OCI-LY3 (cell line): ENCODE data around the gene GRID1.
"Not testable (repeated sequence)": the region's sequence is repeated elsewhere in the genome, so short reads cannot be mapped to it uniquely, and the experiment has no call there.

Source experiments
- H2AFZ ChIP-seq: fragments of 200-600, 300-600 bp; shearing (Covaris generic); 2 replicates; pipeline ENCODE4 v1.6.0; 2014; ENCODE audit warnings: antibody characterized with exemption, low read depth, low read length
- H3K27ac ChIP-seq: fragments of 200-600, 300-600 bp; sonication (generic); 2 replicates; pipeline ENCODE4 v1.5.1; 2014; ENCODE audit warnings: mild to moderate bottlenecking, low read length, moderate library complexity, mixed read lengths
- H3K27me3 ChIP-seq: fragments of 200-600, 300-600 bp; sonication (generic); 2 replicates; pipeline ENCODE4 v1.6.1; 2014; ENCODE audit warnings: low read depth, low read length, mixed read lengths
- H3K36me3 ChIP-seq: fragments of 200-600, 300-600 bp; sonication (generic); replicated peaks from 2 replicates; pipeline ENCODE3; 2014; ENCODE audit warnings: low read depth, low read length, mixed read lengths
- H3K4me1 ChIP-seq: fragments of 300-600, 200-600 bp; sonication (generic); 2 replicates; pipeline ENCODE4 v1.6.1; 2014; ENCODE audit warnings: low read length, mixed read lengths
- H3K4me2 ChIP-seq: fragments of 200-600, 300-600 bp; sonication (generic); 2 replicates; pipeline ENCODE4 v1.6.1; 2014; ENCODE audit warnings: low read length, mixed read lengths
- H3K4me3 ChIP-seq: fragments of 300-600, 200-600 bp; sonication (generic); 2 replicates; pipeline ENCODE4 v1.5.1; 2014; ENCODE audit warnings: antibody characterized with exemption, mild to moderate bottlenecking, low read length, moderate library complexity
- H3K79me2 ChIP-seq: fragments of 300-600, 200-600 bp; shearing (Covaris generic); 2 replicates; pipeline ENCODE4 v1.6.1; 2014; ENCODE audit warnings: mild to moderate bottlenecking, low read length, mixed read lengths
- H3K9ac ChIP-seq: fragments of 300-600, 200-600 bp; shearing (Covaris generic); 2 replicates; pipeline ENCODE4 v1.6.0; 2014; ENCODE audit warnings: mild to moderate bottlenecking, low read length, moderate library complexity
- H3K9me3 ChIP-seq: fragments of 200-600, 300-600 bp; shearing (Covaris generic); 2 replicates; pipeline ENCODE4 v1.6.1; 2014; ENCODE audit warnings: low read length, mixed read lengths; ENCODE audit not compliant: insufficient read depth
- H4K20me1 ChIP-seq: fragments of 200-600, 300-600 bp; sonication (generic); 2 replicates; pipeline ENCODE4 v1.6.1; 2016; ENCODE audit warnings: low read length, mixed read lengths; ENCODE audit not compliant: insufficient read depth
- CTCF ChIP-seq: fragments of 200-600, 300-600 bp; sonication (generic); IDR thresholded peaks from 2 replicates; pipeline ENCODE4 v1.5.1; 2014; ENCODE audit warnings: antibody characterized with exemption, low read length, low read depth
- EZH2phosphoT487 ChIP-seq: fragments of 200-600 bp; shearing (Covaris generic); IDR thresholded peaks from 2 replicates; pipeline ENCODE4 v1.6.1; 2018; ENCODE audit warnings: antibody characterized with exemption, mixed run types, low read depth

The GRID1 gene

GRCh38 chr10:86176850-86177536 lies 189.6 kb downstream of the GRID1 start:
- H3K4me3 ChIP-seq = no peak overlapping the region
- H3K4me1 ChIP-seq = no peaks in the 10 kb centered on the region
- H2AFZ ChIP-seq = no peak overlapping the region
- H3K9ac ChIP-seq = no peak overlapping the region
- no peak overlapping the region for H3K4me2 ChIP-seq
- TF ChIP-seq CTCF (no peak), EZH2phosphoT487 (no peak)
- no peak overlapping the region for H3K27ac ChIP-seq
- peaks cover 6% of the 10 kb centered on the region for H3K27me3 ChIP-seq
- no peaks in the 10 kb centered on the region for H3K9me3 ChIP-seq
- no peaks in the 10 kb centered on the region for H3K36me3 ChIP-seq
- no peaks in the 10 kb centered on the region for H4K20me1 ChIP-seq
- H3K79me2 ChIP-seq = no peaks in the 10 kb centered on the region

DNA sequence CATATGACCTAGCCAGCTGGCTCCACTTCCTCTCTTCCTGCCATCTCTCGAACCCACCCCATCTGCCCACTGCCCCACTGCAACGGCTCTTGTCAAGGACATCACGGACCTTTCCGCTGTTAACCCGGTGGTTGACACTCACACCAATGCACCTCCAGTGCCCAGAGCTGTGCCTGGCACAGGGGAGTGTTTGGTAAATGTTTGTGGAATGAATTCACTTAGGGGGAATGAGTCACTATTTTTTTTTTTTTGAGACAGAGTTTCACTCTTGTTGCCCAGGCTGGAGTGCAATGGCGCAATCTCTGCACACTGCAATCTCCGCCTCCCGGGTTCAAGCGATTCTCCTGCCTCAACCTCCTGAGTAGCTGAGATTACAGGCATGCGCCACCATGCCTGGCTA lies 191.1 kb downstream of the GRID1 start:
- H3K9me3 ChIP-seq = not testable (repeated sequence)

GRCh38 chr10:86172301-86172700 lies 194.3 kb downstream of the GRID1 start:
- H2AFZ ChIP-seq = no peak overlapping the region
- TF ChIP-seq EZH2phosphoT487 (no peak), CTCF (no peak)
- H3K4me3 ChIP-seq = no peak overlapping the region
- no peaks in the 10 kb centered on the region for H4K20me1 ChIP-seq
- H3K79me2 ChIP-seq = no peaks in the 10 kb centered on the region
- no peak overlapping the region for H3K4me2 ChIP-seq
- H3K4me1 ChIP-seq = peaks cover 7% of the 10 kb centered on the region
- H3K9me3 ChIP-seq = no peaks in the 10 kb centered on the region
- no peak overlapping the region for H3K27ac ChIP-seq
- no peaks in the 10 kb centered on the region for H3K36me3 ChIP-seq
- H3K9ac ChIP-seq = no peak overlapping the region
- H3K27me3 ChIP-seq = peaks cover 6% of the 10 kb centered on the region

More for the DNA sequence above, 191.1 kb downstream of the GRID1 start:
- not testable (repeated sequence) for H3K27me3 ChIP-seq, H3K4me2 ChIP-seq, H3K36me3 ChIP-seq, H3K27ac ChIP-seq, H2AFZ ChIP-seq, H3K9ac ChIP-seq, H3K79me2 ChIP-seq, H3K4me1 ChIP-seq, H3K4me3 ChIP-seq, H4K20me1 ChIP-seq

- Histone ChIP-seq H3K27ac (no peak overlapping the region), H4K20me1 (no peaks in the 10 kb centered on the region), H3K4me3 (no peak overlapping the region), H3K36me3 (no peaks in the 10 kb centered on the region), H3K4me1 (peaks cover 7% of the 10 kb centered on the region), H3K9ac (no peak overlapping the region), H3K79me2 (no peaks in the 10 kb centered on the region), H3K4me2 (no peak overlapping the region; the same call in 1 of the 2 replicates), H3K27me3 (no peaks in the 10 kb centered on the region), H2AFZ (no peak overlapping the region), H3K9me3 (no peaks in the 10 kb centered on the region)
- TF ChIP-seq EZH2phosphoT487 (no peak), CTCF (no peak)
These were observed 196.1 kb downstream of the GRID1 start for GRCh38 chr10:86170255-86171108.
